NB4 (cell line): Measurements from ENCODE around the gene UBE2I.

Experiments used
- DNase-seq: peaks from one replicate; pipeline ENCODE4 v3.0.0; 2010; ENCODE audit warnings: low read depth
- H3K4me3 ChIP-seq: one replicate; pipeline ENCODE4 v1.5.1; 2011; ENCODE audit warnings: mild to moderate bottlenecking, low read depth, low read length, moderate library complexity
- MYC ChIP-seq: IDR thresholded peaks from 2 replicates; pipeline ENCODE4 v1.6.1; 2011; ENCODE audit warnings: low read depth, low read length
- POLR2A ChIP-seq: IDR thresholded peaks from 2 replicates; pipeline ENCODE4 v1.6.1; 2011; ENCODE audit warnings: mild to moderate bottlenecking; ENCODE audit not compliant: insufficient read length; ENCODE audit errors: extremely low read depth
- TF ChIP-seq, protein P1 (sequence below): IDR thresholded peaks from one replicate; pipeline ENCODE4 v1.5.1; 2012; ENCODE audit warnings: low read depth, low read length
- TF ChIP-seq, protein P2 (sequence below): IDR thresholded peaks from 2 replicates; pipeline ENCODE4 v1.6.1; 2011; ENCODE audit warnings: low read depth, low read length

Gene UBE2I

DNA sequence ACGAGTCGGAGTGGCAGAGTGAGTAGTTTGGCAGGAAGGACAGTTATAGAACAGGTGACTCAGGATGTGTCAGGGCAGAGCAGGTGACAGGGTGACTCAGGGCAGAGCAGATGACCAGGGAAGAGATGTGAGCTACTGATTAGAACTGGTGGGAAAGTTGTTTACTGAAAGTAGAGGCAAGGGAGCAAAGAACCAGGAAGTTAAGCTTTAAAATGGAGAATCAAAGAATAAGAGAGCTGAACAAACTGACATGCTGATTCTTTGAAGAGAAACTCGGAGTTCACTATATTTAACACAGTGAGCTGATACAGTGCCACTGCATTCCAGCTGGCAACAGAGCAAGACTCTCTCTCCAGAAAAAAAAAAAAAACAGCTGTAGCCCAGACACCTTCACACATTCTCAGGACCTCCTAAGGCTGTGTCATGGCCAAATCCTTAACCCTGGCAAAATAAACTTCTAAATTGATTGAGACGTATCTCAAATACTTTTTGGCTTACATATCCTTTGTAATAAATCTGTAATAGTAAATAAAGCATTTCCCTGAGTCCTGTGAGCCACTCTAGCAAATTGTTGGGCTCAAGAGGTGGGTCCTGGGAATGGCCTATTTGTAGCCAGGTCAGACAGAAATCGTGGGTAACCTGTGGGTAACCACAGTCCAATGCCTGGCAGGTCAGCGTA, 12.3 kb upstream of the UBE2I start:
- H3K4me3 ChIP-seq, result no peak overlapping the region
- TF ChIP-seq MYC (no peak), POLR2A (no peak)
- TF ChIP-seq, protein P1, sequence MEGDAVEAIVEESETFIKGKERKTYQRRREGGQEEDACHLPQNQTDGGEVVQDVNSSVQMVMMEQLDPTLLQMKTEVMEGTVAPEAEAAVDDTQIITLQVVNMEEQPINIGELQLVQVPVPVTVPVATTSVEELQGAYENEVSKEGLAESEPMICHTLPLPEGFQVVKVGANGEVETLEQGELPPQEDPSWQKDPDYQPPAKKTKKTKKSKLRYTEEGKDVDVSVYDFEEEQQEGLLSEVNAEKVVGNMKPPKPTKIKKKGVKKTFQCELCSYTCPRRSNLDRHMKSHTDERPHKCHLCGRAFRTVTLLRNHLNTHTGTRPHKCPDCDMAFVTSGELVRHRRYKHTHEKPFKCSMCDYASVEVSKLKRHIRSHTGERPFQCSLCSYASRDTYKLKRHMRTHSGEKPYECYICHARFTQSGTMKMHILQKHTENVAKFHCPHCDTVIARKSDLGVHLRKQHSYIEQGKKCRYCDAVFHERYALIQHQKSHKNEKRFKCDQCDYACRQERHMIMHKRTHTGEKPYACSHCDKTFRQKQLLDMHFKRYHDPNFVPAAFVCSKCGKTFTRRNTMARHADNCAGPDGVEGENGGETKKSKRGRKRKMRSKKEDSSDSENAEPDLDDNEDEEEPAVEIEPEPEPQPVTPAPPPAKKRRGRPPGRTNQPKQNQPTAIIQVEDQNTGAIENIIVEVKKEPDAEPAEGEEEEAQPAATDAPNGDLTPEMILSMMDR, result no peak
- TF ChIP-seq, protein P2, sequence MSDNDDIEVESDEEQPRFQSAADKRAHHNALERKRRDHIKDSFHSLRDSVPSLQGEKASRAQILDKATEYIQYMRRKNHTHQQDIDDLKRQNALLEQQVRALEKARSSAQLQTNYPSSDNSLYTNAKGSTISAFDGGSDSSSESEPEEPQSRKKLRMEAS, result no peak
- DNase-seq, result peak; percentile 19

DNA sequence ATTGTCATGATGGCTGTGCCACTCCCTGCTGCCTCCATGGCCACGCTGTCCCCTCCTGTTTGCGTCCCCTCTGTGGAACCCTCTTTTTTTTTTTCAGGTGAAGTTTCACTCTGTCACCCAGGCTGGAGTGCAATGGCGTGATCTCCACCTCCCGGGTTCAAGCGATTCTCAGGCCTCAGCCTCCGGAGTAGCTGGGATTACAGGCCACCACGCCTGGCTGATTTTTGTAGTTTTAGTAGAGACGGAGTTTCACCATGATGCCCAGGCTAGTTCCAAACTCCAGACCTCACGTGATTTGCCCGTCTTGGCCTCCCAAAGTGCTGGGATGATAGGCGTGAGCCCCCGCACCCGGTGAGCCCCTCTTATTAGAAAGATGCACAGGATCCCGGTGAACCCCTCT, 11.0 kb upstream of the UBE2I start:
- DNase-seq, result no peak
- H3K4me3 ChIP-seq, result no peak overlapping the region
- TF ChIP-seq, protein P2, result no peak
- TF ChIP-seq MYC, result no peak
- TF ChIP-seq, protein P1, result no peak
- TF ChIP-seq POLR2A, result no peak

DNA sequence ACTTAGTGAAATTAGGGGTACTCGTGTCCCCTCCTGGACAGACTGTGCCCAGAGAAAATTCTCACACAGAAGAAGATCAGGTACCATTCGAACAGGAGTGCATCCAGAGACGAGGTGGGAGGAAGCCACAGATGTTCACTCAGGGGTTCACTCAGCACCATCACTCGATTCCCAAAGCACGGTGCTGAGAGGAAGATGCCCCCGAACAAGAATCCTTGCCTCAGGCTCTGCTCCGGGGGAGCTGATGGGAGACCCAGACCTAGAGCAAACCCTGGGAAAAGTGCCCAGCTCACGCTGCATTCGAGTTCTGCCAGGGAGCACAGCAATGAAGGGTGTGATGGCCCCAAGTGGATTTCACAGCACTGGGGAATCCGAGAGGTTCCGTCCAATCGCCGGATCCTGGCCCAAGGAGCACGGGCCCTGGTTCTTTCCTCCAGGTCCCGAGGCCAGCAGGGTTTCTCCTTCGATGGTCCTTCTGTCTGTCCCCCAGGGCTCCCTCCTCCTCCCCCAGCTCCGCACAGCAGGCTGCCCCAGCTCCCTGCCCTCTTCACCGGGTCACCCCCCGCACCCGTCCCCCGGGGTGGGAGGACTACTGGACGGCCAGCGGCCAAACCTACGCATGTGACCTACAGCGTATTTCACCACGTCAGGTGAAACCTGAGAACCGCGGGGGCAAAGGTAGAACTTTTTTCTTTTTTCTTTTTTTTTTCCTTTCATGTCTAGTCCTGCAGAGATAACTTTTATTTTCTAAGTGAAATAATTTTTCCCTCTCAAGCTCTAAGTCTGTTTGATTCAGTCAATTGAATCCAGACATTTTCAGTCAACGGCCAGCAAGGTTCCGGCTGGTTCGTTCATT, 10.2 kb upstream of the UBE2I start:
- no peak overlapping the region for H3K4me3 ChIP-seq
- TF ChIP-seq, protein P2, result no peak
- no peak for TF ChIP-seq MYC
- TF ChIP-seq POLR2A, result no peak
- TF ChIP-seq, protein P1, result no peak
- no peak for DNase-seq

DNA sequence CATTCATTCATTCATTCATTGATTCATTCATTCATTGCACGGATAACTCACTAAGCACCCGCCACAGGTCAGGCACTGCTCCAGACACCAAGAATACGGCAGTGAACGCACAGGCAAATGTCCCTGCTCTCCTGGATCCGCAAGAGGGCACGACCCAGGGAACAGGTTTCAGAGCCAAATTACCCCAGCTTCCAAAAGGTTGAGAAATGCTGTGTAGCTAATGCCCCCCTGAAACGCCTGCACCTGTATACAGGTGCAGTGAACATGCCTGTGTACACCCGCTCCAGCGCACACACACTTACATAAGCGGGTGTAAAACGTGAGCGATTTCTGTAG, 9.6 kb upstream of the UBE2I start:
- H3K4me3 ChIP-seq, result no peak overlapping the region
- DNase-seq, result no peak
- TF ChIP-seq MYC (no peak), POLR2A (no peak)
- TF ChIP-seq, protein P1, result no peak
- TF ChIP-seq, protein P2, result no peak

DNA sequence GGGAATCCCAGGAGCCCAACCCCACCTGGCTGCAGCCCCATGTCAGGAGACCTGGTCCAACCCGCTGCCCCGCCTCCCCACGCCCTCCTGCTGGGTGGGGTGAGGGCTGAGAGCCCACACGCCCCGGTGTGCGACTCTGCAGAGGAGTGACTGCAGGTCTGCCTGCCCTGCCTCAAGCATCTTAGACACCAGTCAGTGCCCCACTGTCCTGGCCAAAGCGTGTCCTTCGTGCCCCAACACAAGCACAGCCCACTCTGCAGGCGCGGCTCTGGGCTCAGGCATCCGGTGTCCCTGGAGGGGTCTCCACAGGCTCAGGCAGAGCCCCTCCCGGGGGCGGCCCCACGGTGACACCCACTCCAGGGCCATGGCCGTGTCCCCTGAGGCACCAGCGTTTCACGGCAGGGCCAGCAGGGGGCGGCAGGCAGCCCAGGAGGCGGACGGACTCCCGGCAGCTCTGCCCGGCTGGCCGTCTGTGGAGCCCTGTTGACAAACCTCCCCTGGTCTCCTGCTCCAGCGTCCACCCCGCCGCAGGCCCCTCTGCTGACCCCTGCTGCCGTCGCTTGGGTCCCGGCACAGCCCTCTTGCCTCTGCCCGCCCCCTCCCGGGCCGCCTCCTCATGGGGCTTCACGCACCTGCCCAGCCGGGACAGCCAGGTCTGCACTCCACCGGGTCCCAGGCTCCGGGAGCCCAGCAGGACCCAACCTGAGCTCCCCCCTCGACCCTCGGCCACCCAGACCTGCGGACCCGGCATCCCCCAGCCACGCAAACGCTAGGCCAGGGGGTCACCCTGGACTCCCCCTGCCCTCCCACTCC, 8.6 kb upstream of the UBE2I start:
- peak; percentile 59 for DNase-seq
- TF ChIP-seq, protein P1, result peak; percentile 66
- TF ChIP-seq, protein P2, result no peak
- H3K4me3 ChIP-seq, result no peak overlapping the region
